GM12875 (cell line): Measurements from ENCODE around the gene SLC25A28.

ENCODE experiments used
- H3K4me3 ChIP-seq: one replicate; pipeline ENCODE4 v1.5.1; 2011; ENCODE audit warnings: low read depth, low read length, control low read depth
- TF ChIP-seq, protein P1 (sequence below): IDR thresholded peaks from 2 replicates; pipeline ENCODE4 v1.5.1; 2011; ENCODE audit warnings: low read depth, mild to moderate bottlenecking, control low read depth, inconsistent platforms, low read length, moderate library complexity, borderline replicate concordance; ENCODE audit not compliant: insufficient read depth

Gene SLC25A28

DNA sequence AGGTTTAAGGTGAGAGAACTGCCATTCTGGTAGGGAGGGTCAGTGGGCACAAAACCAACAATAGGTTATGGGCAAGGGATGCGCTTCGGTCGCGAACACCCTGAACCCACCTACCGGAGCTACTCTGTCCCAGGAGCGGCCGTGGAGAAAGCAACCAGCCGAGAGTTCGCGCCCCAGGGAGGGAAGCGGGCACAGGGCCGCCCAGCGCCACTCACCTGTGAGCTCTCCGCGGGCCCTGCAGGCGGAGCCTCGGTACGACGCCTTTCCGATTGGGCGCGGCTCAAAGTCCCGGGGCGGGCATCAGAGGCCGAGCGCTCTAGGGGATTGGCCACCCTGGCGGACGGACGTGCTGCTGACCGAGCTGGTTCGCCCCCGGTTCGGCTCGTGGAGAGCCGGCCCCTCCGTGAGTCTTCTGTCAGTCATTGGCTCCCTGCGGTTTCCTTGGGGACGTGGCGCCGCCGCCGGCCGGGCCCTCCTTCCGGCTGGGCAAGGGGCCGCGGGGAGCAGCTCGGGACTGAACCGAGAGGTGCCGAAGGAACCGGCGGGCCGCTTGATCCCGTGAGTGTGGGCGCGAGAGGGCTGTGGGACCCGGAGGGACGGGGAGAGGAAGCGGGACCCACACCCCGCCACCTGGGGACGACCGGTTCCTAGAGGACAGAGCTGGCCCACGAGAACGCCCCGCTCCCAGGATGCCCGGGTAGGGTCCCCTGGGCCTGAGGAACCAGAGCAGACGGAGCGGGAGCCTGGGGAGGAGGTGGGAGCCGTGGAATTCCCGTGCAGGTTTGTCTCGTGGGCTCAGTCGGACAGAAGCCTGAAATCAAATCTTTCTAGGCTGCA lies 39.0 kb upstream of the SLC25A28 start, which contains the start of gene ENTPD7:
Gene ENTPD7 (plus strand): TSS at position 479 of the 837 bp plus-strand sequence. CDS start 448 bp downstream, outside the sequence.
- H3K4me3 ChIP-seq = peak within 1 kb of the TSS; percentile 85
- TF ChIP-seq, protein P1, sequence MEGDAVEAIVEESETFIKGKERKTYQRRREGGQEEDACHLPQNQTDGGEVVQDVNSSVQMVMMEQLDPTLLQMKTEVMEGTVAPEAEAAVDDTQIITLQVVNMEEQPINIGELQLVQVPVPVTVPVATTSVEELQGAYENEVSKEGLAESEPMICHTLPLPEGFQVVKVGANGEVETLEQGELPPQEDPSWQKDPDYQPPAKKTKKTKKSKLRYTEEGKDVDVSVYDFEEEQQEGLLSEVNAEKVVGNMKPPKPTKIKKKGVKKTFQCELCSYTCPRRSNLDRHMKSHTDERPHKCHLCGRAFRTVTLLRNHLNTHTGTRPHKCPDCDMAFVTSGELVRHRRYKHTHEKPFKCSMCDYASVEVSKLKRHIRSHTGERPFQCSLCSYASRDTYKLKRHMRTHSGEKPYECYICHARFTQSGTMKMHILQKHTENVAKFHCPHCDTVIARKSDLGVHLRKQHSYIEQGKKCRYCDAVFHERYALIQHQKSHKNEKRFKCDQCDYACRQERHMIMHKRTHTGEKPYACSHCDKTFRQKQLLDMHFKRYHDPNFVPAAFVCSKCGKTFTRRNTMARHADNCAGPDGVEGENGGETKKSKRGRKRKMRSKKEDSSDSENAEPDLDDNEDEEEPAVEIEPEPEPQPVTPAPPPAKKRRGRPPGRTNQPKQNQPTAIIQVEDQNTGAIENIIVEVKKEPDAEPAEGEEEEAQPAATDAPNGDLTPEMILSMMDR = no peak

DNA sequence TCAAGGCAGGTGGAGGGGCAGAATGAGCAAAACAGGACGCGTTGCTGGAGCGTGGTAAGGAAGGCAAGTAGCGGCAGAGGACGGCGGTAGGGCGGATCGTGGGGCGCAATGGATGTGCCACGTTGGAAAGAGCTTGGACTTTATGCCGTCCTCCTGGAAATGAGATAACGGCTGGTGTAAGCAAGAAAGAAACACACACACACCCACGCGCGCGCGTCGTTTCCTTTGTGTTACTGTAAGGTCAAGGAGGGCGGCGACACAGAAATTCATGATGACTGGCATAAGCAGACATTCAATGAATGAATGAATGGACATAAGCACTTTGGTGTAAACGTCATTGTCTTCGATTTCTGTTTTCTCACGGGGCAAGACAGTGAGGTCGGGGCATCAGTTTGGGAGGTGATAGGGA lies 38.4 kb upstream of the SLC25A28 start:
- H3K4me3 ChIP-seq = peak overlapping the region; percentile 85
- TF ChIP-seq, protein P1 = no peak

DNA sequence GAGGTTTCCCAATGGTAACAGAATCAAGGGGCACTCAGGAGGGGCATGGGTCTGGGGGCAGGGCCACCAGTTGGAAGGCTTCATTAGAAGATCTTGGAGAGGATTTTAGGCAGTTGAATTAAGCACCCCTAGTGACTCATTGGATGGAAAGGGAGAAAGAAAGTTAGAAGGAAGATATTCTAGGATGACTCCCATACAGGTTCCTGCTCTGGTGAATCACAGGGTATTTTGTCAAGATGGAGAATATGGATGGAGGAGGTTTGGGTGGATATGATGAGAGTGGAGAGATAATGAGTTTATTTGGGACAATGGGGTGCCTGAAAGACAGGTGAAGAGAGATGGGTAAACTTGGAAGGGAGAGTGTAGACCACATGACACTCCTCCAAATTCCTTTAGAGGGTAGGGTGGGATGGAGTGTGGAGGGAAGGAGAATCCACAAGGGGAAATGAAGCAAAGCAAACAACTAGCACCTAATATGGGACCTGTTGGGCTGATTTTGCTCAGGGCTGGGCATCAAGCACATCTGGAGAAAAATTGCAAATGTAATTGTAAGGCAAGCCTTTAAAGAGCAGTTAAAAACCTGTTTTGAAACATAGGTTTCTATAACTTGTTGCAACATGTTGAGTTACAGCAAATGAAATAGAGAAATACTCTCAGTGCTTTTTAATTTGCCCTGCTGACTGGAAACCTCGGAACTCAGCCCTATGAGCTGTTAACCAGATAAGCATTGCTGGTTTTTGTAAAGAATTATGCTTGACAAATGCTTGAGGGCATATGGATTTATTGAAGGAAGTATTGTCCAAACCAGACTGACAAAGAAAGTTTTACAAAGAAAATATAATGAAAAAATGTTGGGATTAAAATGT lies 36.2 kb upstream of the SLC25A28 start:
- no peak overlapping the region for H3K4me3 ChIP-seq
- TF ChIP-seq, protein P1 = no peak

DNA sequence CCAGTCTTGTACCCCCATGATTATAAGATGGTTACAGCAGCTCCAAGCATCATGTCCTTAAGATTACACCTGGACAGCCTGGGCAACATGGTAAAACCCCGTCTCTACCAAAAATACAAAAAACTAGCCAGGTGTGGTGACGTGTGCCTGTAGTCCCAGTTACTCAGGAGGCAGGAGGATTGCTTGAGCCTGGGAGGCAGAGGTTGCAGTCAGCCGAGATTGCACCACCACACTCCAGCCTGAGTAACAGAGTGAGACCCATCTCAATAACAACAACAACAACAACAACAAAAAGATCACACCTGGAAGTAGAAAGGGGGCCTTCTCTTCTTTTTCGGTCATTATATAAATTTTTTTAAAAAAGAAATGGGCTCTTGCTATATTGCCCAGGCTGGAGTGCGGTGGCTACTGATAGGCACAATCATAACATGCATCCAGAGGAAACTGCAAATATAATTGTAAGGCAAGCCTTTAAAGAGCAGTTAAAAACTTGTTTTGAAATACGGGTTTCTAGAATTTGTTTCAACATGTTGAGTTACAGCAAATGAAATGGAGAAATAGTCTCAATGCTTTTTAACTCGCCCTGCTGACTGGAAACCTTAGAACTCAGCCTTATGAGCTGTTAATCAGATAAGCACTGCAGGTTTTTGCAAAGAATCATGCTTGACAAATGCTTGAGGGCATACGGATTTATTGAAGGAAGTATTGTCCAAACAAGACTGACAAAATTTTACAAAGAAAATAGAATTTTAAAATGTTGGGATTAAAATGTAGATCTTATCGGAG lies 34.3 kb upstream of the SLC25A28 start:
- H3K4me3 ChIP-seq = no peak overlapping the region
- TF ChIP-seq, protein P1 = no peak

DNA sequence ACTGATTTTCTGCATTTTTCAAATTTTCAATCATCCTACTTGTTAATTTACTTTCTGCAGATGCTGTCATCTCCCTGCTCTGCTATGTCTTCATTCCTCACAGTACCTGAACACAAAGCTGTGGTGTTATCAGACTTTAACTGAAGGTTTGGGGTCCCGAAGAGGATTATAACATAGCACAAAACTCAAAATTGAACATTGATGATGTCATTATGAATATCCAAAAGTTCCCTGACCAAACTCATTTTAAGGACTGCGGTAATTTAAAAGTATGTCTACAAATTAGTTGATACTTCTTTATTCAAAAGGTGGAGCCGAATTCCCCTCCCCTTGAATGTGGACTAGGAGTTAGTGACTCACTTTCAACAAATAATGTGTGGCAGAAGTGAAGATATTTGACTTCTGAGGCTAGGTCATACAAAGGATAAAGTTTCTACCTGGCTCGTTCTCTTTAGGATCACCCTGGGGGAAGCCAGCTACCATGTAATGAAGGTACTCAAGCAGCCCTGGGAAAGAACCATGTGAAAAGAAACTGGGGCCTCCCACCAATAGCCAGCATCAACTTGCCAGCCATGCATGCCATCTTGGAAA lies 32.7 kb upstream of the SLC25A28 start:
- H3K4me3 ChIP-seq = no peak overlapping the region
- TF ChIP-seq, protein P1 = no peak

DNA sequence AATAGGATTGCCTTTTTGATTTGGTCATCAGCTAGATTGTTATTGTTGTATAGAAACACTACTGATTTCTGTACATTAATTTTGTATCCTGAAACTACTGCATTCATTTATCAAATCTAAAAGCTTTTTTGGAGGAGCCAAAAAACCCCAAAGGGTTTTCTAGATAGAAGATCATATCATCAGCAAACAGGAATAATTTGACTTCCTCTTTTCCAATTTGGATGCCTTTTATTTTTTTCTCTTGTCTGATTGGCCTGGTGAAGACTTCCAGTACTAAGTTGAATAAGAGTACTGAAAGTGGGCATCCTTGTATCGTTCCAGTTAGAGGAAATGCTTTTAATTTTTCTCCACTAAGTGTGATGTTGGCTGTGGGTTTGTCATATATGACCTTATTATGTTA lies 28.5 kb upstream of the SLC25A28 start:
- TF ChIP-seq, protein P1 = no peak
- no peak overlapping the region for H3K4me3 ChIP-seq
